GM18520 (cell line): ENCODE results near the gene PLEKHB2.
"Not testable (repeated sequence)": the region's sequence is repeated elsewhere in the genome, so short reads cannot be mapped to it uniquely, and the experiment has no call there.

Experiments used
- ATAC-seq: cut with Tn5 transposase; IDR thresholded peaks from one replicate; pipeline ENCODE4 v1.9.1; 2021; ENCODE audit not compliant: unreplicated experiment

Gene PLEKHB2, protein sequence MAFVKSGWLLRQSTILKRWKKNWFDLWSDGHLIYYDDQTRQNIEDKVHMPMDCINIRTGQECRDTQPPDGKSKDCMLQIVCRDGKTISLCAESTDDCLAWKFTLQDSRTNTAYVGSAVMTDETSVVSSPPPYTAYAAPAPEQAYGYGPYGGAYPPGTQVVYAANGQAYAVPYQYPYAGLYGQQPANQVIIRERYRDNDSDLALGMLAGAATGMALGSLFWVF

DNA sequence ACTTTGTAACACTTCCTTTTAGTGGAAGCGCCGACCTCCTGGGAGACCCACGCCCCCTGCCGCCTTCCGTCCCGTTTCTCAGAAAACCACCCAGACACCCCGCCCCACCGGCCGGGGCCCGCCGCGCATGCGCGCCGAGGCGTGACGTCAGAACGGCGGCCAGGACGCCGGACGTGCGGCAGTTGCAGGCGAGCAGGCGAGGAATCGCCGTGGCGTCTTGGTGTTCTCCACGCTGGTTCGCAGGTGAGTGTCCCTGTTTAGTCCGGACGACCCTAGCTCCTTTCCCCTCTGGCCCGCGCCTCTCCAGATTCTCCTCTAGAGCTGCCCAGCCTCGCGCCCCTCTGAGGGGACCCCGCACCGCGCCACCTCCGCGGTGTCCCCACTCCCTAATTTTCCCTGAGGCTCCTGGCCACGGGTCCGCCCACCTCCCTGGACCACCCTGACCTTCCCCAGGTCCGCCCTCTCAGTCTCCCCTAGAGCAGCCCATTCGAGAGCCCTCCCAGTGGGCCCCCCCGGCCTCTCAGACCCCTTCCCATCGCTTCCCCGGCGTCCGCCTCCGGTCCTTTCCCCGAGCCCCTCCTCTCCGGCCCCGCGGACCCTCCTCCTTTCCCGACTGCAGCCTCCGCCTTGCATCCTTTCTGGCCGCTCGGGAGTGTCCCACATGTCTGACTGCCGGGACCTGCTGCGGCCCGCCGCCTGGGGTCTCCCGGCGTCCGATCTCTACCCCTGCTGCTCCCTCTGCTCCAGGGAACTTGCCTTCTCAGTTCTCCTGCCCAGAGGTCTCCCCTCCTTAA is at the start of gene PLEKHB2:
TSS of gene PLEKHB2 (plus strand) at position 181 of the 794 bp plus-strand sequence. CDS start 15,606 bp downstream, outside the sequence.
- ATAC-seq, result peak; percentile 80

GRCh38 chr2:131056204-131056931 is 48.8 kb upstream of the PLEKHB2 start:
- ATAC-seq, result no peak

- no peak for ATAC-seq
Measured at GRCh38 chr2:131056932-131057287, 48.2 kb upstream of the PLEKHB2 start.

DNA sequence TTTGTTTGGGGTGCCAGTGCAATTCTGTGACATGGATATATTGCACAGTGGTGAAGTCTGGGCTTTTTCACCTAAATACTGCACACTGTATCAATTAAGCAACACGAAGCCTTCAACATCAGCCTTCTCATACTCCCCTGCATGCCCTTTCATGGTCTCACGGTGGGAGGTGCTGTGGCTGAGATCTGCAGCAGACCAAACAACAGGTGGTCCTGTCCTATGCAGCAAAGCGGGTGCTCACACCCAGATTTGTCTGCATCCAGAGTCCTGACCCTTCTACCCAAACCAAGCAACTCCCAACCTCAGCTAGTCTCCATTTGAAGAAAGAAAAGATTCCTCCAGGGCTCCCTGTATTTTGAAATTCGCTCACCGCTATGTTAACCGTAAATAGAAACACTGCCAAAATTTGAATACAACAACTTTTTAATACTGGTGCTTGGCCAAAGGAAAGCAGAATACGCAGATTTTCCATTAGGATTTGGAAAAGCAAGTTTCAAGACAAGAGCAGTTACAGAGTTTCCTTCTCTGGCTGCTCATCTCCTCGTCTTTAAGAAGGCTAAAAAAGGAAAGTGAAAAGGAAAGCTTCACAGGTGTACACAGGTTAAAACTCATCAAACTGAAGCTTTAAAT is 46.8 kb upstream of the PLEKHB2 start:
- ATAC-seq, result no peak

GRCh38 chr2:131058920-131059319 is 46.2 kb upstream of the PLEKHB2 start:
- ATAC-seq, result no peak

- no peak for ATAC-seq
Measured at GRCh38 chr2:131063501-131064283, 41.4 kb upstream of the PLEKHB2 start.

DNA sequence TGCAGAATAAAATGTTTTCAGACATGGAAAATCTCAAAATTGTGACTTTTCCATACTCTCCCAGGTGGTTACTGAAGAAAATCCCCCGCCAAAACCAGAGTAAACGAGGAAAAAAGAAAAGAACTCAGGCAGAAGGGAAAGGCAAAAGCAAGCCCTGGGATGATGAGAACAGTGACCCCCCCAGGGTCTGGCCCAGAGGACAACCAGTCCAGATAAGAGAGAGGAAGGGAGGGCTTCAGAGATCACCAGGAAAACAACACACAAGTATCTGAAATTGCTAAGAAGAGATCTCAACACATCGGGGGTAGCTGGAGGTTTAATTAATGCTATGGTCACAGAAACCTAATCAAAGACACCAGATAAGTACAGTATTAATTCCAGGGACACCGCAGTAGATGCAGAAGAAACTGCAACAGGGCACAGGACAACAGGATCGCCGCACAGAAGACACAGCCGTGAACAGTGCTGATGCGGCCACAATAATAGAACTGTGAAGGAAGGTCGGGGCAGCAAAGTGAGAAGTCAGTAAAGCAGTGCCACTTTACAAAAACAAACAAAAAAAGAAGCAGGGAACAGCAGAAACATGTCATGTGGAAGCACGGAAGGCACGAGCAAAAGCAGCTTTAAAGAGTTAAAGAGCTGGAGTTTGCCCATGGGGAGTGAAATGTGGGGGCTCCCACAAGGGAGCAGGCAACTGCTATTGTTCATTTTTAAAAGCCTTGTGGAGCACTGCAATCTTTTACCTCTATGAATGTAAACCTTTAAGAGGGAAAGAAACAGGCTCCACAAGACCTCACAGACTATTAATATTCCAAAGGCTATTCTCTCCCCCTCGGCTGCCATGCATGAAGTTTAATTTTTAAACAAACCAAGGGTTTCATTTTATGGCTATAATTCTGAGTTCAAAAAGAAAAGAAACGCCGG is 40.3 kb upstream of the PLEKHB2 start:
- ATAC-seq, result no peak

- no peak for ATAC-seq
Measured at GRCh38 chr2:131067465-131068125, 37.5 kb upstream of the PLEKHB2 start.

GRCh38 chr2:131068172-131068571 is 37.0 kb upstream of the PLEKHB2 start:
- not testable (repeated sequence) for ATAC-seq

DNA sequence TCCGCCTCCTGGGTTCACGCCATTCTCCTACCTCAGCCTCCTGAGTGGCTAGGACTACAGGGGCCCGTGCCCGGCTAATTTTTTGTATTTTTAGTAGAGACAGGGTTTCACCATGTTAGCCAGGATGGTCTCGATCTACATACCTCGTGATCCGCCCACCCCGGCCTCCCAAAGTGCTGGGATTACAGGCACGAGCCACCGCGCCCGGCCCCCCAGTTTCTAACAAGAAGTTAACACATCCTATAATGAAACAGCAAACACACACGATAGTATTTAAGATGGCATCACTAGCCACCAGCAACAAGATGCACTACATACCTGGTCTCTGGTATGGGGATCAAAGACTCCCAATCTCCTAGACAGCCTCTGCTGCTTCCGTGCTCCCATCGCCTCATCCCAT is 29.6 kb upstream of the PLEKHB2 start:
- not testable (repeated sequence) for ATAC-seq

DNA sequence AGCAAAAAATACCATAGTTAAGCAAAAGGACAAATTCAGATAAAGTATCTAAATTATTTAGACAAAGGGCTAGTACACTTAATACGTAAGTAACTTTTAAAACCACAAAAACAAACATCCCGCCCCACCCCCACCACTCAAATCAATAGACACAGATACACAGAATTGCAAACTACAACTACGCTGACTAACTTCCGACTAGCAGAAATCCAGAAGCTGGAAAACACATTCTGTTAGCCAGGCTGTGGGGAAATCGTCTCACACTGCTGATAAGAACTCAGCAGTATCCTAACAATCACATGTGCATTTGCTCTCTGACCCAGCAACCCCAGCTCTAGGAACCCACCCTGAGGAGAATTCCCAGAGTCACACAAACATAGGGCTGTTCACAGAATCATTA is 28.4 kb upstream of the PLEKHB2 start:
- ATAC-seq, result no peak

- ATAC-seq, result no peak
Measured at GRCh38 chr2:131077182-131077846, 27.8 kb upstream of the PLEKHB2 start.

- ATAC-seq, result no peak
Measured at GRCh38 chr2:131077966-131078365, 27.2 kb upstream of the PLEKHB2 start.

DNA sequence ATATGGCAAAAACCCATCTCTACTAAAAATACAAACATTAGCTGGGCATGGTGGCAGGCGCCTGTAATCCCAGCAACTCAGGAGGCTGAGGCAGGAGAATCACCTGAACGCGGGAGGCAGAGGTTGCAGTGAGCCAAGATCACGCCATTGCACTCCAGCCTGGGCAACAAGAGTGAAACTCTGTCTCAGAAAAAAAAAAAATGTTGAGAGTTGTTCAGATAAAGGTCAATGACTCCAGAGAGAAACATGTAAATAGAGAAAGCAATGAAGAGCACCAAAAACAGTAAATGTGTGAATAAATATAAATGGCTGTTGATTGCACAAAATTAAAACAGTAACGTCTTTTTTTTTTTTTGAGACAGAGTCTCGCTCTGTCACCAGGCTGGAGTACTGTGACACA is 25.2 kb upstream of the PLEKHB2 start:
- ATAC-seq, result not testable (repeated sequence)

DNA sequence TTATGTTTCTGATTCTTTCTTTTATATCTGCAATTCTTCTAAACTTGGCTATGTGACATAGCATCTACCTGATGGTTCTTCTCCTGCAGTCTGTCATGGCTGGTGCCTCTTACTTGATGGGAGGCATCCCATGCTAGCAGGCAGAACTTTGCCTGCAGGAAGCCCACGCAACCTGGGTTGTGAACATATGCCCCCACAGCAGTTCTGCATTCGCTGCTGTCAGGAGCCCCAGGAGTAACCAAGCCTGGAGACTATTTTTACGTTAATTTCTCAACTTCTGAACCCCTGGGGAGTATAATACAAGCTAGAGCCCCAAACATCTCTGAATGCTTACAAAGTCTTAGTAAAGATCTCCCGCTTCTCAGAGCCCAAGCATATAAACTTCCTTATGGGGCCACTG is 23.9 kb upstream of the PLEKHB2 start:
- ATAC-seq, result no peak

GRCh38 chr2:131085646-131086045 is 19.5 kb upstream of the PLEKHB2 start:
- no peak for ATAC-seq

DNA sequence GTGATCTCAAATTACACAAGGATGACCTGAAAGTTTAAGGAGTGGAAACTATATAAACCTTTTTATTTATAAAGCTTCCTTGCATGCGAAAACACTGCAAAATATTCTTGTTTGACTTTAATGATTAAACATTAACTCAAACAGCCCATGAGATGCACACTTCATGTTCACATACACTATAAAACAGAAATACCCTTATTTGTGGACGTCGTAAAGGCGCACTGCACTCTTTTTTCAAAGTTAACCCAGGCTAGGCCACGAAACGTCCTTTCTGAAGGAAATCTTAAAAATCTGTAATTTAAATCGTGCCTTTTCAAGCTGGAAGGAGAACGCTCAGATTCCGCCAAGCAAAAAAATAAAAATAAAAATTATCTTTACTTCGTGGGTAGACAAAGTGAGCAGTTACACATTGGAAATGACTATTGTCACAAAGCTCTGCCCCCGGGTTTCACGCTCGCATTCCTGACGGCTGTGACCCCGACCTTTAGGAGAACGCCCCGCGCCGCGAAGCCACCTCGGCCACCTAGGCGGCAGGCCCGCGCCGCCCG is 12.6 kb upstream of the PLEKHB2 start:
- ATAC-seq, result no peak

DNA sequence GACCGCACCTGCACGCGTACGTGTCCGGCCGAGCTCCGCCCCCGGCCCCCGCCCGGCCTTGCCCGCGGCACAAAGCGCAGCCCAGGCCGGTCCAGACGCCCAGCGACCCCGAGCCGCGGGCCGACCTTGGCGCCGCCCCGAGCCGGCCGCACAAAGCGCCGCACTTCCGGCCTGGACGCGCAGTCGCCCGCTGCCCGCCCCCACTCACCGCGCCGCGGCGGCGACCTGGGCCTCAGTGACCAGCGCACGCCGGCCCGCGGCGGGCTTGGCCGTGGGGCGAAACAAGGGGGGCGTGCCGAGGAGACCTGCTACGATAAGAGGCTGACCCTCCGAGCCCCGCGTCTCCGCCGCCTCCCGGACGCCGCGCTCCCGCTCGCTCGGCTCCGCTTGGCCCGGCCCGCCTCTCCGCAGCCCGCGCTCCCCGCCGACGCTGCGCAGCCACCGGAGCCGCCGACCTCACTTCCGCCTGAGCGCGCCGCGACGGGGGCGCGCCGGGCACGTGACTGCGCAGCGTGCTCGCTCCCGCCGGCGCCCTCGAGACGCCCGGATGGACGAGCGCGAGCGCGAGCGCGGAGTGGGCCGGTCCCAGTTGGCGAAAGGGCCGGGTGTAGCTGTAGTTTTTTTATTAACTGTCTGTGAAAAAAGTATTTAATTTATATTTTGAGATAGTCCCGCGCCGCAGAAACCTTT is 12.0 kb upstream of the PLEKHB2 start, which contains the start of gene FAM168B:
TSS of gene FAM168B (minus strand) at position 455 of the 690 bp plus-strand sequence. CDS start 10,814 bp downstream, outside the sequence.
- peak; percentile 74 for ATAC-seq
